Rectal smooth muscle tissue (tissue), 1 donor: ENCODE data around the gene LHFPL2.
"Not testable (repeated sequence)": the region's sequence is repeated elsewhere in the genome, so short reads cannot be mapped to it uniquely, and the experiment has no call there.

ENCODE experiments used
- H3K27ac ChIP-seq: one replicate; pipeline ENCODE4 v1.7.0; 2013; ENCODE audit warnings: low read depth, low read length, inconsistent platforms
- H3K27me3 ChIP-seq: one replicate; pipeline ENCODE4 v1.7.0; 2013; ENCODE audit warnings: low read length; ENCODE audit not compliant: control insufficient read depth, insufficient read depth
- H3K36me3 ChIP-seq: one replicate; pipeline ENCODE4 v1.7.0; 2013; ENCODE audit warnings: low read length; ENCODE audit not compliant: control insufficient read depth, insufficient read depth
- H3K4me1 ChIP-seq: one replicate; pipeline ENCODE4 v1.7.0; 2013; ENCODE audit warnings: low read length; ENCODE audit not compliant: control insufficient read depth, insufficient read depth
- H3K4me3 ChIP-seq: one replicate; pipeline ENCODE4 v1.7.0; 2013; ENCODE audit warnings: low read length
- H3K9ac ChIP-seq: one replicate; pipeline ENCODE4 v1.7.0; 2013; ENCODE audit warnings: low read length

Gene LHFPL2

GRCh38 chr5:78483809-78484521, 164.6 kb downstream of the LHFPL2 start:
- Histone ChIP-seq H3K36me3 (peaks cover 7% of the 10 kb centered on the region), H3K27ac (no peak overlapping the region), H3K4me1 (no peaks in the 10 kb centered on the region), H3K27me3 (no peaks in the 10 kb centered on the region), H3K4me3 (no peak overlapping the region), H3K9ac (no peak overlapping the region)

GRCh38 chr5:78482948-78483347, 165.6 kb downstream of the LHFPL2 start:
- H3K9ac ChIP-seq: no peak overlapping the region
- no peaks in the 10 kb centered on the region for H3K27me3 ChIP-seq
- H3K4me1 ChIP-seq: no peaks in the 10 kb centered on the region
- H3K36me3 ChIP-seq: no peaks in the 10 kb centered on the region
- H3K27ac ChIP-seq: no peak overlapping the region
- no peak overlapping the region for H3K4me3 ChIP-seq

GRCh38 chr5:78476795-78477194, 171.8 kb downstream of the LHFPL2 start:
- Histone ChIP-seq H3K9ac (no peak overlapping the region), H3K4me3 (no peak overlapping the region), H3K27ac (no peak overlapping the region), H3K4me1 (no peaks in the 10 kb centered on the region), H3K27me3 (no peaks in the 10 kb centered on the region), H3K36me3 (no peaks in the 10 kb centered on the region)

GRCh38 chr5:78475370-78475769, 173.2 kb downstream of the LHFPL2 start:
- Histone ChIP-seq H3K27ac (no peak overlapping the region), H3K9ac (no peak overlapping the region), H3K36me3 (no peaks in the 10 kb centered on the region), H3K27me3 (no peaks in the 10 kb centered on the region), H3K4me3 (no peak overlapping the region), H3K4me1 (no peaks in the 10 kb centered on the region)

GRCh38 chr5:78473751-78474150, 174.8 kb downstream of the LHFPL2 start:
- no peaks in the 10 kb centered on the region for H3K4me1 ChIP-seq
- H3K27me3 ChIP-seq: no peaks in the 10 kb centered on the region
- H3K36me3 ChIP-seq: no peaks in the 10 kb centered on the region
- H3K27ac ChIP-seq: no peak overlapping the region
- no peak overlapping the region for H3K9ac ChIP-seq
- H3K4me3 ChIP-seq: no peak overlapping the region

GRCh38 chr5:78472469-78473106, 176.0 kb downstream of the LHFPL2 start:
- H3K4me3 ChIP-seq: no peak overlapping the region
- no peaks in the 10 kb centered on the region for H3K36me3 ChIP-seq
- no peaks in the 10 kb centered on the region for H3K4me1 ChIP-seq
- no peak overlapping the region for H3K27ac ChIP-seq
- no peaks in the 10 kb centered on the region for H3K27me3 ChIP-seq
- no peak overlapping the region for H3K9ac ChIP-seq

GRCh38 chr5:78471896-78472295, 176.7 kb downstream of the LHFPL2 start:
- no peak overlapping the region for H3K9ac ChIP-seq
- no peaks in the 10 kb centered on the region for H3K27me3 ChIP-seq
- no peaks in the 10 kb centered on the region for H3K36me3 ChIP-seq
- no peaks in the 10 kb centered on the region for H3K4me1 ChIP-seq
- no peak overlapping the region for H3K27ac ChIP-seq
- no peak overlapping the region for H3K4me3 ChIP-seq

GRCh38 chr5:78467752-78468357, 180.7 kb downstream of the LHFPL2 start:
- Histone ChIP-seq H3K27ac (no peak overlapping the region), H3K4me1 (no peaks in the 10 kb centered on the region), H3K9ac (no peak overlapping the region), H3K36me3 (no peaks in the 10 kb centered on the region), H3K4me3 (no peak overlapping the region), H3K27me3 (no peaks in the 10 kb centered on the region)

- no peak overlapping the region for H3K27ac ChIP-seq
- H3K27me3 ChIP-seq: no peaks in the 10 kb centered on the region
- H3K4me3 ChIP-seq: no peak overlapping the region
- no peak overlapping the region for H3K9ac ChIP-seq
- H3K4me1 ChIP-seq: no peaks in the 10 kb centered on the region
- no peaks in the 10 kb centered on the region for H3K36me3 ChIP-seq
Measured at GRCh38 chr5:78467140-78467539, 181.4 kb downstream of the LHFPL2 start.

- H3K27me3 ChIP-seq: no peaks in the 10 kb centered on the region
- H3K4me3 ChIP-seq: no peak overlapping the region
- no peak overlapping the region for H3K27ac ChIP-seq
- H3K36me3 ChIP-seq: no peaks in the 10 kb centered on the region
- H3K9ac ChIP-seq: no peak overlapping the region
- no peaks in the 10 kb centered on the region for H3K4me1 ChIP-seq
Measured at GRCh38 chr5:78458843-78459242, 189.7 kb downstream of the LHFPL2 start.

GRCh38 chr5:78457507-78457906, 191.1 kb downstream of the LHFPL2 start:
- H3K27ac ChIP-seq, H3K36me3 ChIP-seq, H3K4me3 ChIP-seq, H3K27me3 ChIP-seq, H3K4me1 ChIP-seq, H3K9ac ChIP-seq: not testable (repeated sequence)

- Histone ChIP-seq H3K27ac (no peak overlapping the region), H3K27me3 (no peaks in the 10 kb centered on the region), H3K4me1 (no peaks in the 10 kb centered on the region), H3K9ac (no peak overlapping the region), H3K36me3 (no peaks in the 10 kb centered on the region), H3K4me3 (no peak overlapping the region)
Measured at GRCh38 chr5:78449103-78449502, 199.5 kb downstream of the LHFPL2 start.
